Neuron (in vitro differentiated cells): ENCODE data around the gene DUS4L.

ENCODE experiments used
- H2AFZ ChIP-seq: one replicate; pipeline ENCODE4 v1.6.1; 2013; ENCODE audit warnings: low read depth, mild to moderate bottlenecking, inconsistent platforms, low read length, moderate library complexity
- H3K27me3 ChIP-seq: one replicate; pipeline ENCODE4 v1.6.1; 2013; ENCODE audit warnings: low read length; ENCODE audit not compliant: insufficient read depth
- H3K36me3 ChIP-seq: one replicate; pipeline ENCODE4 v1.6.1; 2013; ENCODE audit warnings: low read length; ENCODE audit not compliant: insufficient read depth
- H3K4me1 ChIP-seq: one replicate; pipeline ENCODE4 v1.6.1; 2013; ENCODE audit warnings: low read length; ENCODE audit not compliant: insufficient read depth
- H3K4me3 ChIP-seq: 2 replicates; pipeline ENCODE4 v1.5.1; 2013; ENCODE audit warnings: mild to moderate bottlenecking, low read length, moderate library complexity
- H3K9me3 ChIP-seq: one replicate; pipeline ENCODE4 v1.6.1; 2013; ENCODE audit warnings: low read length

The DUS4L gene

DNA sequence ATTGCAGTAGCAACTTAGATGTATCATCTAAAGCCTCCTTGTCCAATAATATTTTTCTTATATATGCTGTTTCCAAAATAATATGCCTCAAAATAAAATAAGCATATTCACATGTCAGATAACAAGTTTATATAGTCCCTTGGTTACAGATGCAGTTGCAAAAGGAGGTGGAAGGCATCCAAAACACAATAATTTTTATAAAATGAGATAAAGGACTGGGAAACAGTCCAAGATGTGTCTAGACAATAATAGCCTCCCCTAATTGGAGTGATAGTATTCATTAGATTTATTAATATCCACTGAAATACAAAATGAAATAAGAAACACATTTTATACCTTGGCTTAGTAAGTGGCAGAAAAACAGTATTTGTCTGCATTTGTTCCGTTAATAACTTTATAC lies 46.6 kb downstream of the DUS4L start:
- H3K4me1 ChIP-seq = no peaks in the 10 kb centered on the region
- peaks cover 26% of the 10 kb centered on the region for H3K36me3 ChIP-seq

DNA sequence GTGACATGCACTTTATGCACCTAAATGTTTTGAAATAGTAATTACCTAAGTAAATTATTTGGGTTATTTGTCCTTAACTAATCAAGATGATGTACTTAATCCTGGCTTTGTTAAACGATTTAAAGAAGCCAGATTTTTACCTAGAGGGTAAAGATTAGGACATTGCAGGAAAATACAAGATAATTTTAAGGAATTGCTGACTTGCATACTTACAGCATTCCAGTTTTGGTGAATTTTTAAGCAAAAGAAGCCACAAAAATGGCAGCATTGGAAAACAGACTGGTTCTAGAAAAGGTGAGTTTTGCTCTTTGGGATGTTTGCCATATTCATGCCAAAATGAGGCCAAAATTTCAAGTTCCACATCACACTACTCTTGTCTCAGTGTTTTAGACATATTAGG lies 49.7 kb downstream of the DUS4L start:
- Histone ChIP-seq H3K9me3 (no peaks in the 10 kb centered on the region), H3K27me3 (no peaks in the 10 kb centered on the region), H2AFZ (no peak overlapping the region), H3K4me1 (no peaks in the 10 kb centered on the region), H3K4me3 (no peak overlapping the region), H3K36me3 (peaks cover 37% of the 10 kb centered on the region)

More for the DNA sequence above, 46.6 kb downstream of the DUS4L start:
- Histone ChIP-seq H2AFZ (no peak overlapping the region), H3K27me3 (no peaks in the 10 kb centered on the region), H3K9me3 (no peaks in the 10 kb centered on the region), H3K4me3 (no peak overlapping the region)

DNA sequence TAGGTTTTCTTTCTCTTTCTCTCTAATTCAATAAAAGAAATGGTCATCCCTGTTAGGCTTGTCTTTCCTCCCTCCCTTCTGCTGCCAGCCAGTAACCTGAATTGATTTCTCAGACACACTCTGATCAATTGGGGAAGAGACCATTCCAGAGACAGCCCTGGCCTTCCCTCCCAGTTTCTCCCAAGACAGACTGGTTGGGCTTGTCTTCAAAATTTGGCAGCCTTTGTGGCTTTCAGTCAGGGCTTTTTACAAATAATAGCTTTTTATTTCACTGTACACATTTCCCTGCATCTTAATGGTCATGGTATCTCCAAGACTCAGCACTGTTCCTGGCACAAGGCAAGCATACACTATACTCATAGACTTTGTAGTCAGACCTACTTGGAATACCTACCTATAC lies 50.2 kb downstream of the DUS4L start:
- H3K27me3 ChIP-seq = no peaks in the 10 kb centered on the region
- H2AFZ ChIP-seq = no peak overlapping the region
- no peaks in the 10 kb centered on the region for H3K9me3 ChIP-seq
- no peaks in the 10 kb centered on the region for H3K4me1 ChIP-seq
- H3K36me3 ChIP-seq = peaks cover 37% of the 10 kb centered on the region
- H3K4me3 ChIP-seq = no peak overlapping the region

DNA sequence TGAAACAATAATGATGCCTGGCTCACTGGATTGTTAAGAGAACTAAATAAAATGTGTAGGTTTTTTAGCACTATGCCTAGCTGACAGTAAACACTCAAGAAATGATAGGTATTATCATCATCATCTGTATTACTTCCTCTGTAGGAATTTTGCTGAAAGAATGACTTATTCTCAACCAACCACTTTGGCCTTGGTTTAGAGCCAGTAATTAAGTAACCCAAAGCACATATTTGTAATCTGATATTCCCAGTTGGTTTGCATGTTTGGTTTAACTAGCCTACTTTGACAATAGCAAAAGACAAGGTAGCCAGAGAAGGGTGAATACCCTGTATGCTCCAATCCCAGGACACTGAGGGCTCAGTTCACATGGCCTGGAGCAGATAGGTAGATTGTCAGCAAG lies 50.7 kb downstream of the DUS4L start:
- no peaks in the 10 kb centered on the region for H3K4me1 ChIP-seq
- H3K9me3 ChIP-seq = no peaks in the 10 kb centered on the region
- H2AFZ ChIP-seq = no peak overlapping the region
- no peaks in the 10 kb centered on the region for H3K27me3 ChIP-seq
- H3K36me3 ChIP-seq = peaks cover 37% of the 10 kb centered on the region
- no peak overlapping the region for H3K4me3 ChIP-seq

DNA sequence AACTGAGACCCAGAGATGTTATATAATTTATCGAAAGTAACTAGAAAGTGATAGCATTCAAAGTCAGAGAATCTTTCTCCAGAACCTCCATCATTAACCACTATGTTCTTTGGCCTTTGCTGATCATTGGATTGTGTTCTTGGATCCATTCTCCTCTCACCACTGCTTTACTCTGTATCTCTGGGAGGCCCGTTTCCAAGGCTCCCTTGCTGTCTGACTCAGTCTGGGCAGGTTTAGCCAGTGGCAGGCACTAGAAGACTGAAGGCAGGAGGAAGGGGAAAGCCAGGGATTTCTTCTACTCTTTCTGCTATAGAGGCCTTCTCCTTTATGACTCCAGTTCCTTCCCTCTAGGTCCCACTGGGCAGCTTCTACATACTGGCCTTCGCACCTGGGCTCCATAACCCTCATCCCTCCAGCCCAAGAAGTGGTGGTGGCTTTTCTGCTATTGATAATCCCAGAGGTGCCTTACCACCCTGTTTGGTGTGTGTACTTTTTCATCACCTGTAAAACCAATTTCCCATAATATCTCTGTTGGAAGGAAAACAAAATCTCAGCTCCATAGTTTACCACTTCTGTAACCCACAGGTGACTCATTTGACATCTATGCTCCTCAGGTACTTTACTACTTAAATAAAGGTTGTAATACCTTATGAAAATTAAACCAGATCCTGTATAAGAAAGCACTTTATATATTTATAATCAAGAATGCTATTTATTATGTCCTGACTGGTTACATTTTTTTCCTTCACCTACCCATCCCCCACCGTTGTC lies 52.3 kb downstream of the DUS4L start:
- Histone ChIP-seq H3K4me3 (no peak overlapping the region), H3K9me3 (no peaks in the 10 kb centered on the region), H3K27me3 (no peaks in the 10 kb centered on the region), H2AFZ (no peak overlapping the region), H3K4me1 (no peaks in the 10 kb centered on the region), H3K36me3 (peaks cover 37% of the 10 kb centered on the region)

DNA sequence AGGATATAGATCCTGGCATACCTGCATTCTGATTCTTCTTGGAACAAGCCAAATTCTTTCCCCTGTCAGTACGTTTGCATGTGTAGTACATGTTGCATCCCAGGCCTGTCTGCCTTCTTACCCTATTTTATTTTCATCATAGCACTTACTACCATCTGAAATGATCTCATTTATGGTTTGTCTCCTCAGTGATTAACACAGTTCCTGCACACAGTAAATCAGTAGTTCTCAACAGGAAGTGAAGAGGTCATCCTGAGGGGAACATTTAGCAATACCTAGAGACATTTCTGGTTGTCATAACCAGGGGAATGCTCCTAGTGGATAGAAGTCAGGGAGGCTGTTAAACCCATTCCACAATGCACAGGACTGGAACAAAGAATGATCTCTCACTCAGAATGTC lies 58.7 kb downstream of the DUS4L start:
- no peak overlapping the region for H3K4me3 ChIP-seq
- no peaks in the 10 kb centered on the region for H3K4me1 ChIP-seq
- H3K27me3 ChIP-seq = no peaks in the 10 kb centered on the region
- no peak overlapping the region for H2AFZ ChIP-seq
- H3K9me3 ChIP-seq = no peaks in the 10 kb centered on the region
- peaks cover 3% of the 10 kb centered on the region for H3K36me3 ChIP-seq

DNA sequence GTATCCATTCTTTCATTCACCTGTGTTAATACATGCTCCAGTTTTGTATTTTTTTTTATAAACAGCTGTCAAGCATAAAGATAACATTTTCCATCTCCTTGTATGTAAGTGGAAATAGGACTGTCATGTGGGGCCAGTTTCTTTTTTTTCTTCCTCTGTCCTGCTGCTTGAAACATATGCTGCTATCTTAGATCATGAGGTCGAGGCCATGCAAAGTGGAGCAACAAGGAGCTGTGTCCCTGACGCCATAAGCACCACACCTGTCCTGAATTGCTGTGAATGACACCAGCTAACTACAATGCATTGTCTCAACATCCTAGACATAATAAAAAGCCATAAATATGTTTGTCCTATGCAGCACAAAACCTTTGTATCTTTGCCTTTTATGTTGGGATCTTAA lies 59.1 kb downstream of the DUS4L start:
- Histone ChIP-seq H3K9me3 (no peaks in the 10 kb centered on the region), H3K27me3 (no peaks in the 10 kb centered on the region), H3K4me3 (no peak overlapping the region), H3K36me3 (no peaks in the 10 kb centered on the region), H2AFZ (no peak overlapping the region), H3K4me1 (no peaks in the 10 kb centered on the region)

DNA sequence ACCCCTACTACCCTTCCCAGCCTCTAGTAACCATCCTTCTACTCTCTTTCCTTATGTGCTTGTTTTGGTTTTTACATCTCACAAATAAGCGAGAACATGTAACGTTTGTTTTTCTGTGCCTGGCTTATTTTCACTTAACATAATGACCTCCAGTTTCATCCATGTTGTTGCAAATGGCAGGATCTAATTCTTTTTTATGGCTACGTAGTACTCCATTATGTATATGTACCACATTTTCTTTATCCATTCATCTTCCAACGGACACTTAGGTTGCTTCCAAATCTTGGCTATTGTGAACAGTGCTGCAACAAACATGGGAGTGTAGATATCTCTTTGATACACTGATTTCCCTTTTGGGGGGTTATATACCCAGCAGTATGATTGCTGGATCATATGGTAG lies 63.2 kb downstream of the DUS4L start:
- no peaks in the 10 kb centered on the region for H3K36me3 ChIP-seq
- no peak overlapping the region for H2AFZ ChIP-seq
- no peaks in the 10 kb centered on the region for H3K9me3 ChIP-seq
- H3K27me3 ChIP-seq = no peaks in the 10 kb centered on the region
- no peak overlapping the region for H3K4me3 ChIP-seq
- peaks cover 2% of the 10 kb centered on the region for H3K4me1 ChIP-seq
